Fibroblast of lung (primary cell): ENCODE data around the gene COL26A1. TPM values are rescaled to one million over a fixed set of nuclear protein-coding genes. Genes with fewer than 3 reads are reported as not detected.

Experiments
- DNase-seq, 2 donors: peaks; one replicate each; pipeline versions ENCODE4 v3.0.0 to v3.0.0-alpha.2; 2010; ENCODE audit warnings: low read depth in 2 of 2
- H2AFZ ChIP-seq: 2 replicates; pipeline ENCODE4 v1.5.1; 2012; ENCODE audit warnings: low read length, control low read depth, inconsistent platforms
- H3K27ac ChIP-seq: 2 replicates; pipeline ENCODE4 v1.5.1; 2011; ENCODE audit warnings: low read length, control low read depth; ENCODE audit not compliant: insufficient read depth
- H3K27me3 ChIP-seq: 2 replicates; pipeline ENCODE4 v1.5.1; 2011; ENCODE audit warnings: mild to moderate bottlenecking, low read length; ENCODE audit not compliant: control insufficient read depth, insufficient read depth
- H3K36me3 ChIP-seq: 2 replicates; pipeline ENCODE4 v1.5.1; 2011; ENCODE audit warnings: low read length; ENCODE audit not compliant: control insufficient read depth, insufficient read depth
- H3K4me1 ChIP-seq: 2 replicates; pipeline ENCODE4 v1.5.1; 2011; ENCODE audit warnings: low read length; ENCODE audit not compliant: control insufficient read depth, insufficient read depth; ENCODE audit errors: extremely low read depth
- H3K4me2 ChIP-seq: 2 replicates; pipeline ENCODE4 v1.5.1; 2011; ENCODE audit warnings: low read length, control low read depth; ENCODE audit not compliant: insufficient read depth; ENCODE audit errors: extremely low read depth
- H3K4me3 ChIP-seq, 4 experiments: fragments of 200-600 bp in 1 of 4; sonication (generic) in 1 of 4; replicated peaks in 1 of 4; 2 replicates each; pipeline ENCODE4 v1.5.1; 2011 to 2016; ENCODE audit warnings: low read length in 4 of 4, low read depth in 3 of 4, mild to moderate bottlenecking in 3 of 4, control low read depth in 2 of 4, inconsistent platforms in 1 of 4, mixed read lengths in 1 of 4; ENCODE audit not compliant: insufficient read depth in 1 of 4; ENCODE audit errors: control extremely low read depth in 1 of 4
- H3K79me2 ChIP-seq: 2 replicates; pipeline ENCODE4 v1.5.1; 2012; ENCODE audit warnings: mild to moderate bottlenecking, low read length, inconsistent platforms; ENCODE audit not compliant: control insufficient read depth, insufficient read depth
- H3K9ac ChIP-seq: 2 replicates; pipeline ENCODE4 v1.5.1; 2011; ENCODE audit warnings: mild to moderate bottlenecking, low read length, control low read depth; ENCODE audit not compliant: insufficient read depth
- H3K9me3 ChIP-seq: 2 replicates; pipeline ENCODE4 v1.5.1; 2012; ENCODE audit warnings: low read depth, low read length; ENCODE audit not compliant: control insufficient read depth, insufficient read depth
- H4K20me1 ChIP-seq: 2 replicates; pipeline ENCODE4 v1.5.1; 2011; ENCODE audit warnings: low read length; ENCODE audit not compliant: control insufficient read depth, insufficient read depth; ENCODE audit errors: extremely low read depth
- EZH2 ChIP-seq: IDR thresholded peaks from 2 replicates; pipeline ENCODE4 v1.5.1; 2012; ENCODE audit warnings: low read length, control low read depth, mild to moderate bottlenecking; ENCODE audit errors: missing control alignments
- polyA plus RNA-seq, 2 donors: library from polyadenylated mRNA; depleted of rRNA in 1 of 2; stranded (reverse) in 1 of 2; unstranded in 1 of 2; fragments of >200 nt; gene quantifications; 2 replicates each; pipeline ENCODE4 v1.2.1, GENCODE V29; 2011 to 2012; ENCODE audit warnings: missing spikeins in 1 of 2
- total RNA-seq: library from RNA; depleted of rRNA; stranded (reverse); fragments of >200 nt; gene quantifications from 2 replicates; pipeline ENCODE4 v1.2.1, GENCODE V29; 2014
- TF ChIP-seq, protein P1 (sequence below), 2 donors: IDR thresholded peaks in 1 of 2; conservative IDR thresholded peaks in 1 of 2; 1 replicate in 1 of 2; 2 replicates in 1 of 2; pipeline ENCODE4 v1.5.1; 2011 to 2012; ENCODE audit warnings: low read length in 2 of 2, control low read depth in 1 of 2, inconsistent platforms in 1 of 2, low read depth in 1 of 2, mild to moderate bottlenecking in 1 of 2

Gene COL26A1
- total and polyA plus RNA-seq, 2 donors (not counting 1 experiment from before 2014, with no cell fraction given), result 0.06 TPM; not detected in 1

DNA sequence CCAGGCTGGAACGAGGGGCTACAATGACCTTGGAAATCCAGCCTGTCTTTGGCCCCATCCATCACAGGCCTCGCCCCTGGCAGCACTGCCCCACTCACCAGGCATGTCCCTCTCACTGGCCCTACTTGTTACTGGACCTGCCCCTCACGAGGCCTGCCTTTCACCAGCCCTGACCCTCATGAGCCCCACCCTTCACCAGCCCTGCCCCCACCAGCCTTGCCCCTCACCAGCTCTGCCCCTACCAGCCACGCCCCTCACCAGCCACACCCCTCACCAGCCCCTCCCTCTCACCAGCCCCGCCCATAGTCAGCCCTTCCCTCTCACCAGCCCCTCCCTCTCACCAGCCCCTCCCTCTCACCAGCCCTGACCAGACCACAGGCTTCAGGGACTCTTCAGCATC lies 57.8 kb downstream of the COL26A1 start:
- TF ChIP-seq, protein P1, sequence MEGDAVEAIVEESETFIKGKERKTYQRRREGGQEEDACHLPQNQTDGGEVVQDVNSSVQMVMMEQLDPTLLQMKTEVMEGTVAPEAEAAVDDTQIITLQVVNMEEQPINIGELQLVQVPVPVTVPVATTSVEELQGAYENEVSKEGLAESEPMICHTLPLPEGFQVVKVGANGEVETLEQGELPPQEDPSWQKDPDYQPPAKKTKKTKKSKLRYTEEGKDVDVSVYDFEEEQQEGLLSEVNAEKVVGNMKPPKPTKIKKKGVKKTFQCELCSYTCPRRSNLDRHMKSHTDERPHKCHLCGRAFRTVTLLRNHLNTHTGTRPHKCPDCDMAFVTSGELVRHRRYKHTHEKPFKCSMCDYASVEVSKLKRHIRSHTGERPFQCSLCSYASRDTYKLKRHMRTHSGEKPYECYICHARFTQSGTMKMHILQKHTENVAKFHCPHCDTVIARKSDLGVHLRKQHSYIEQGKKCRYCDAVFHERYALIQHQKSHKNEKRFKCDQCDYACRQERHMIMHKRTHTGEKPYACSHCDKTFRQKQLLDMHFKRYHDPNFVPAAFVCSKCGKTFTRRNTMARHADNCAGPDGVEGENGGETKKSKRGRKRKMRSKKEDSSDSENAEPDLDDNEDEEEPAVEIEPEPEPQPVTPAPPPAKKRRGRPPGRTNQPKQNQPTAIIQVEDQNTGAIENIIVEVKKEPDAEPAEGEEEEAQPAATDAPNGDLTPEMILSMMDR (conservative IDR thresholded peaks at IDR 0.05 in 1 of 2, IDR thresholded peaks at IDR 0.05 in 1 of 2; ENCODE audit: low read depth in 1 of 2, low read length in 2 of 2), result no peak
- no peak for TF ChIP-seq EZH2
- no peaks in the 10 kb centered on the region for H4K20me1 ChIP-seq

DNA sequence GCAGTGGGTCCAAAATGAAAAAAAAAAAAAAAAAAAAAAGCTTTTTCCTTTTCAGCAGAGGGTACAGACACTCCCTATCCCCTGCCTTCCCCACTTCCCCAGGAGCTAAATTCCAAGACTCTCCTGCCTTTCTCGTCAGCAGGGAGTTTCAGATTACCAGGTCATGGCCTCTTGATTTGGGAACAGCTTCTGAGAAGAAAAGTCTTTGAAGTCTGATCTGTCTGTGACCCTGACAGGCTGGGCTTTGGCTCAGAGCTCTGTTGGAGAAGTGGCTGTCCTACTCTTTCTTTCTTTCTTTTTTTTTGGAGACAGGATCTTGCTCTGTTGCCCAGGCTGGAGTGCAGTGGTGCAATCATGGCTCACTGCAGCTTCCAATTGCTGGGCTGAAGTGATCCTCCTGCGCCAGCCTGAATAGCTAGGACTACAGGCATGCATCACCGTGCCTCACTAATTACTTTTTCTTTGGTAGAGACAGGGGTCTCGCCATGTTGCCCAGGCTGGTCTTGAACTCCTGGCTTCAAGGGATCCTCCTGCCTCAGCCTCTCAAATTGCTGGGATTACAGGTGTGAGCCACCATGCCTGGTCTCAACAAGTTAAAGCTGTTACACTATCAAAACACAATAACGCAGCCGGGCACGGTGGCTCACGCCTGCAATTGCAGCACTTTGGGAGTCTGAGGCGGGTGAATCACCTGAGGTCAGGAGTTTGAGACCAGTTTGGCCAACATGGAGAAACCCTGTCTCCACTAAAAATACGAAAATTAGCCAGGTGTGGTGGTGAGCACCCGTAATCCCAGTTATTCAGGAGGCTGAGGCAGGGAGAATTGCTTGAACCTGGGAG lies 59.9 kb downstream of the COL26A1 start:
- no peaks in the 10 kb centered on the region for H3K9me3 ChIP-seq
- no peaks in the 10 kb centered on the region for H3K36me3 ChIP-seq
- no peak overlapping the region for H2AFZ ChIP-seq
- no peak overlapping the region for H3K4me2 ChIP-seq
- no peak for DNase-seq
- H3K27ac ChIP-seq, result no peak overlapping the region
- no peak for TF ChIP-seq EZH2
- TF ChIP-seq, protein P1 (conservative IDR thresholded peaks at IDR 0.05 in 1 of 2, IDR thresholded peaks at IDR 0.05 in 1 of 2; ENCODE audit: low read depth in 1 of 2, low read length in 2 of 2), result no peak
- no peaks in the 10 kb centered on the region for H3K79me2 ChIP-seq
- H3K4me1 ChIP-seq, result no peaks in the 10 kb centered on the region
- no peak overlapping the region for H3K9ac ChIP-seq
- H3K4me3 ChIP-seq, result no peak overlapping the region
- no peaks in the 10 kb centered on the region for H4K20me1 ChIP-seq
- no peaks in the 10 kb centered on the region for H3K27me3 ChIP-seq

More for the DNA sequence above, 57.8 kb downstream of the COL26A1 start:
- no peak for DNase-seq
- Histone ChIP-seq H3K9ac (no peak overlapping the region), H3K4me2 (no peak overlapping the region), H3K4me3 (no peak overlapping the region), H3K4me1 (no peaks in the 10 kb centered on the region), H3K27ac (no peak overlapping the region), H2AFZ (no peak overlapping the region), H3K27me3 (no peaks in the 10 kb centered on the region), H3K79me2 (no peaks in the 10 kb centered on the region), H3K9me3 (no peaks in the 10 kb centered on the region), H3K36me3 (no peaks in the 10 kb centered on the region)

DNA sequence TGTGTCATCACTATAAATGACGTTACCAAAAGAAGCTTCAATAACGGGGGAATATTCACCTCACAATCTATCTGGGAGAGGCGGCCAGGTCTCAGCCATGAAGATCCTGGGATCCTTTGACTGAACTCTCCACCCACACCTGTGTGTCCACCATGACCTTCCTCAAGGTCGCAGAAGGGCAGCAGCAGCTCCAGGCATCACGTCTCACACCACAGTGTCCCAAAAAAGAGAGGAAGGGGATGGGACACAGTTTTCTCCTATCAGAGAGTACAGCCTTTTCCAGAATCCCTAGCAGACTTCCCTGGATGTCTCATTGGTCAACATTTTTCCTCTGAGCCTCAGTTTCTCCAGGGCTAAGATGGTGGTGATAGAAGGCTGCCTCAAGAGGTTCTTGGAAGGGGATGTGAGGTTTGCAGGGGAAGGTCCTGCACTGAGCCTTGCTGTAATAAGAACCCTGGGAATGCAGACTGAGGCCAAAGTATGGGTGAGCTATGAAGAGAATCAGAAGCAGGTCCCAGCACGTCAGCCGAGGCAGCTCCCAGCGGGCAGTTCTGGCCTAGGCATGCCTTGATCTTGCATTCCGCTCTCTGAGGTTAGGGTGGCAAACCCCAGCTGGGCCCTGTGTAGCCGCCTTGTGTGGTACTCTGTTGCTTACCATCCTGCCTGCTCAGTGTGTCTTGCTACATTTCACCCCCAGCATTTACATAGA lies 63.8 kb downstream of the COL26A1 start:
- no peak for DNase-seq

More for the DNA sequence above, 63.8 kb downstream of the COL26A1 start:
- Histone ChIP-seq H3K9me3 (no peaks in the 10 kb centered on the region), H4K20me1 (no peaks in the 10 kb centered on the region), H3K27me3 (no peaks in the 10 kb centered on the region), H3K4me2 (no peak overlapping the region), H3K4me3 (no peak overlapping the region), H3K4me1 (no peaks in the 10 kb centered on the region), H3K36me3 (no peaks in the 10 kb centered on the region), H3K27ac (no peak overlapping the region), H3K9ac (no peak overlapping the region), H2AFZ (no peak overlapping the region), H3K79me2 (no peaks in the 10 kb centered on the region)
- TF ChIP-seq EZH2, result no peak
- TF ChIP-seq, protein P1 (conservative IDR thresholded peaks at IDR 0.05 in 1 of 2, IDR thresholded peaks at IDR 0.05 in 1 of 2; ENCODE audit: low read depth in 1 of 2, low read length in 2 of 2), result no peak
